Smooth muscle cell of the brain vasculature (primary cell): ENCODE data around the gene CAD.
"Not testable (repeated sequence)": the region's sequence is repeated elsewhere in the genome, so short reads cannot be mapped to it uniquely, and the experiment has no call there.

Experiments used
- DNase-seq: peaks from one replicate; pipeline ENCODE4 v3.0.0-alpha.2; 2012; ENCODE audit warnings: low read depth, low spot score

CAD gene

DNA sequence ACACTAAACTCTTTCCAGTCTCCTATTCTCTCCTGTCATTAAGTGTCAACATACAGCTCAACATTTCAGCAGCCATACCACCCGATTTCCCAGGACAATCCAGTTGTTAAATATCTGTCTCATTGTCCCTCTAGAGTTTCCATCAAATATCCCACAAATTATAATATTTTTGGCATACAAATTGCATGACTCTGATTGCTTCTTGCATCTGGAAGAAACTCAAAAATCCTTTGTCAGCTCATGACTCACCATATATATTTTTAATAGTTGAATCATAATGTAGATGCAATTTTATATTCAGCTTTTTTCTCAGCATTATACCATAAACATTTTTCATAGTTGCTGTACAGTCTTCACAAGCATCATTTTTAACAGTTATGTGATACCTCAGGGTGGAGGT is 38.5 kb downstream of the CAD start:
- no peak for DNase-seq

- no peak for DNase-seq
Measured at GRCh38 chr2:27256855-27257454, 39.8 kb downstream of the CAD start.

GRCh38 chr2:27258051-27258450 is 40.9 kb downstream of the CAD start:
- DNase-seq = no peak

DNA sequence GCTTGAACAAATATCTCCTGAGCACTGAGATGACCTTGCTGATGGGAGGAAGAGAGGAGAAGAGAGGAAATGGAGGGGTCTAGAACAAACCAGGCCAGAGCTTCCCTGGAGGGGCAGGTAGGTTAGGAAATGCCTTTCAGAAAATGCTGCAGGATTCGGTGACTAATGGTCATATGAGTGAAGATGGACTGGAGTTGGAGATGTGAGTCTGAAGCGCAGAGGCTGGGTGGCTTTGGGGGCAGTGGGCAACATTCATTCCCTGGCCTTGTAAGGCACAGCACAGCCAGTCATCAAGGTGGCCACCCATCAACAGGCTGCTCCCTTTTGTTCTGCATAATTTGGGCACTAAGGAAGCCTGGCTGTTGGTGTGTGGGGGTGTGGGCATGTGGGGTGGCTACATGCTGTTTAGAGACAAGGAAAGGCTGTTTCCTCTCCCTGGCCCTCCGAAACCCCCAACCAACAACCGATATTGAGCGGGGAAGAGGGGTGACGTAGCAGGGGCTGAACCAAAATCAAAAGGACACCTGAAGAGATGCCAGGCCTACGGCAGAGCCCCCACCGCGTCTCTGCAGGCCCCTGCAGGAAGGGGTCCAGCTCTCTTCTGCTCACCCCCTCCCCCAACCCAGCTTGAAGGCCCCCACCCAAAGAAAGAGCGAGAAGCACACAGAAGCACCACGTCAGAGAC is 44.2 kb downstream of the CAD start:
- no peak for DNase-seq

- no peak for DNase-seq
Measured at GRCh38 chr2:27261926-27262298, 44.7 kb downstream of the CAD start.

- DNase-seq = no peak
Measured at GRCh38 chr2:27262379-27263286, 45.5 kb downstream of the CAD start, which contains the start of gene SLC30A3. SLC30A3 (minus strand) TSS chr2:27263047; CDS start chr2:27262906, 141 bp downstream.

DNA sequence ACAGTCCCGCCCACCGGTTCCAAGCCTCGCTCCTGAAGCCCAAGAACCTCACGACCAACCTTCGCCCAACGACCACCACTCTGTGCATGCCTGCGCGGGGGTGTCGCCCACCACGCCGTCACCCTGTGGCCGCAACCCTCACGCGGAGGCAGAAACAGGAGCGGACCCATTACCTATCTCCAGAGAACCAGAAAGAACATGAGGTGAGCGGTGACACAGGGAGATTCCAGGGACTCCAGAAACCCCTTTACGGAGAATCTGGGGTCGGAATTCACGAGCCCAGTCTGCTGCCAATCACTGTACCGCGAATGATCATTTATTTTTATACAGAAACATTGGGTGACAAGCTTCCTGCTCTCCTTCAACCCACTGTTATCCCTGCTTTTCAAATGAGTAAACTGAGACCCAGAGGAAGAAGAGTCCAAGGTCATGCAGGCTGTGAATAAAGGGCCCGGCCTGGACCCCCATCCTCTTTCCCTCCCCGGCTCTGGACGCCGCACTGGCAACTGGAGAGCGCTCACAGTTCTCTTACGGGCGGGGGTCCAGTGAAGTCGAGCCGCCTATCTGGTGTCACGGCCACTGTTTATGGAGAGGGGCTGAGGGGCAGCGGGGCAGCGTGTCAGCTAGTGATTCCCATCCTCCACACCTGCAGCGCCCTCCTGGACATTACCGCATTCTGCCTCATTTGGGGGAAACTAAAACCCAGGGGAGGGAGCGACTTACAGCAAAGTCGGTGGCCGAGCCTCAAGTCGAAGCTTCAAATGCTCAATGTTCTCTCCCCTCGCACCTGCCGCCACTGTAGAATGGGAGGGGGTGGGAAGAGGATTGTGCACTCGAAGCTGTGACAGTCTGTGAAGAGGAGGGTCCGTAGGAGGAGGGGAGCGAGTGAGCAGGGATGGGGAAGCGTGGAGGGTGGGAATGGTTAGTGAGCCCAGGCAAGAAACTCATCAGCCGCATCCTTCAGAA is 46.4 kb downstream of the CAD start:
- no peak for DNase-seq

DNA sequence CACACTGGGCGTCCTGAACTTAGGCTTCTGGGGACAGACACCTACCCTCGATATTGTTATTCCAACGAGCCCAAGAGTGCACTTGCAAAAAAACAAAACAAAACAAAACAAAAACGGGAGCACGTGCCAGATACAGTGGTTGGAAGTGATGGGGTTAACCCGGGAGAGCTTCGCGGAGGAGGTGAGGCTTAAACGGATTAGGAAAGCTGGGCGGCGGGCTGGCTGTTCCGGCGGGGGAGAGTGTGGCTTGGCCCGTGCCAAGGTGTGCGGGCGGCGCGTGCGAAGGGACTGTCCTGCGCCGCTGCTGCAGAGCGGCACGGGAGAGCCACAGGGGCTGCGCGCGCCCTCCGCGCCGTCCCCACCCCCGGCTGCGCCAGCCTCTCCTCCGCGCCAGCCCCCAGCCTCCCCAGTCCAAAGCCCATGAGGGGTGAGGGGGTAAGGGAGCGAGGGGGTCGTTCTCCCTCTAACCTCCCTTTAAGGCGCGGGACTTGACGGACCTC is 47.1 kb downstream of the CAD start:
- DNase-seq = no peak

DNA sequence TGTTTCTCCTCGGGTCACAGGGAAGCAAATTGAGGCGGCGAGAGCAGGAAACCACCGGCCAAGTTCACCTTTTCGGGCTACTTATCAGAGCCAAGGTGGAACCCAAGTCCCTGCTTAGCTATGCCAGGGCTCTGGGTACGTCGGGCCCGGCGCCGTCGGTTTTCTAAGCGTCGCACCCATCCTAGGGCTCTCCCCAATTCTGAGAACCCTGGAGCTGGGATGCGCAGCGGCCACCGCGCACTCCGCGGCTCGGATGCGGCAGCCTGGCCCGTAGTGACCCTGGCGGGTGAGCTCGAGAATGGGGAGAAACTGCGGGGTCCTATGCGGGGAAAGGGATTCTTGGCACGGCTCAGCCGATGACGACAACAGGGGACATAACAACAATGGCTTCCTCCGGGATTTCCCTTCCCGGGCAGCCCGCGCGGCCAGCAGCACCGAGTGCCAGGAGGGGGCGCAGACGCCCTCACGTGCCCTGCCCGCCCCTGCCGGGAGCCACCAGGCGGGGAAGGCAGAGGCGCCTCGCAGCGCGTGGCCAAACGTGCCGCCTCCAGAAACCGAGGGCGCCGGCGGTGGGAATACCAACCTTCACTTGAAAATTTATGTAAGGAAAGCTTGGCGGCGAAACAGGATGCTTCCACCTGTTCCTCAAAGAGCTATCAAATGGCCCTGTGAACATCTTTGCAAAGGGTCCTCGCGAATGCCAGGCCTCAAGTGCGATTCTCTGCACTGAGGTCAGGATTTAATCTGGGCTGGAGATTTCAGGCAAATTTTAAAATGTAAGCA is 47.8 kb downstream of the CAD start:
- no peak for DNase-seq

DNA sequence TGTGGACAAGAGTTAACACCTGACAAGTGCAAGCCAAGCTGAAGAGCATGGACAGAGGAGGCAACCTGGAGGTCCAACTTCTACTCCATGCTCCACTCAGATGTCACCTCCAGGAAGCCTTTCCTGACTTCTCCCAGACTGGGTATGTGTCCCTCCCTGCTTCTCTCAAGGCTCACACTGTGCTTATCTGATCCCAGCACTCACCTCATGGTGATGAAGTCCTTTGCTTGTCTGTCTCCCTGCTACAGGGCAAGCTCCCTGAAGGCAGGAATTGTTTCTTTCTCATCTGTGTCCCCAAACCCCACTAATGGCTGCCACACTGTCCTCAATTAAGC is 48.3 kb downstream of the CAD start:
- DNase-seq = no peak

- not testable (repeated sequence) for DNase-seq
Measured at GRCh38 chr2:27268296-27268695, 51.1 kb downstream of the CAD start.

DNA sequence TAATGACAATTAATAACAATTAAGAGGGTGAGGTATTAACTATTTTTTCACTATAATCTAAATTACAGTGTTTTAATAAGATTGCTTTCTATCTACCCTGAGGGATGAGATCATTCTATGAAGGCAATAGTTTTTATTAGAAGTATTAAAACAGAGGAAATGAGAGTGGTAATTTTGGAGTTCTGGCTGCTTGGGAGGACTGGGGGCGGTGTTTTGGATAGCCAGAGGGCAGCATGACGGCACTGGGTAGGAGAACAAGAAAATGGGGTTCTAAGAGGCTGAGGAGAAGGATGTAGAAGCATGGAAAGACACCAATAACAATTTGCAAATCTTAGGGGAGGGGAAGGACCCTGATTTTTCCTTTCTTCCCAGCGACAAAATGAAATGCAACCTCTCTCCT is 53.0 kb downstream of the CAD start:
- no peak for DNase-seq

- DNase-seq = no peak
Measured at GRCh38 chr2:27270670-27271069, 53.5 kb downstream of the CAD start.

DNA sequence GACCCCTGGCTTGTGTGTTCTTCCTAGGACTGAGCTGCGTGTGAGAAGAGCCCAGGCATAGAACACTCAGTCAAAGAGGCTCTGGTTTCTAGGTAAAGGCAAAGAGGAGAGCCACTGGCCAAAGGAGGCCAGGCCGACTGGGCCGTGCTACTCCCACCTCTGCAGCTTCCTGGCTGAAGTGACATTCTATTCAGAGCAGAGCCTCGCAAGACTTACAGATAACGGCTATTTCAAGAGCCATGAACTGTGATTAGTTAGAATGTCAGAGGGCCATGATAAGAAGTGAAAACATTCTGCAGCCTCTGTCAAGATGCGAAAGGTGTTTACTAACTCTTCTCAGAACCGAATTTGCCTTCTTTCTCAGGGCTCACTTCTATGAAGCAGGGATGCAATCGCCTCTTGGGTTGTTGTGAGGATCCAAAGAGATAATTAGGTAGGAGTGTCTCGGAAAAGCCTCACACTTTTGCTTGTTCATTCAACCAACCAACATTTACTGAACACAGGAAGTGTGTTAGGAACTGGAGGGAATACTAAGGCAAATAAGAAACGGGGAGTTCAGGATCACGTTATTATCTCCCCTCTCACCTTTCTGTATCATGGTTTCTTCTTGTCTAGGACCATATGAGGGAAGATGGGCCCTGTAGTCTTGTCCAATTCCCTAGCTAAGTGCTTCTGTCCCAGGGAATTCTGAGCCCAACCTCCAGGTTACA is 54.6 kb downstream of the CAD start:
- DNase-seq = no peak

DNA sequence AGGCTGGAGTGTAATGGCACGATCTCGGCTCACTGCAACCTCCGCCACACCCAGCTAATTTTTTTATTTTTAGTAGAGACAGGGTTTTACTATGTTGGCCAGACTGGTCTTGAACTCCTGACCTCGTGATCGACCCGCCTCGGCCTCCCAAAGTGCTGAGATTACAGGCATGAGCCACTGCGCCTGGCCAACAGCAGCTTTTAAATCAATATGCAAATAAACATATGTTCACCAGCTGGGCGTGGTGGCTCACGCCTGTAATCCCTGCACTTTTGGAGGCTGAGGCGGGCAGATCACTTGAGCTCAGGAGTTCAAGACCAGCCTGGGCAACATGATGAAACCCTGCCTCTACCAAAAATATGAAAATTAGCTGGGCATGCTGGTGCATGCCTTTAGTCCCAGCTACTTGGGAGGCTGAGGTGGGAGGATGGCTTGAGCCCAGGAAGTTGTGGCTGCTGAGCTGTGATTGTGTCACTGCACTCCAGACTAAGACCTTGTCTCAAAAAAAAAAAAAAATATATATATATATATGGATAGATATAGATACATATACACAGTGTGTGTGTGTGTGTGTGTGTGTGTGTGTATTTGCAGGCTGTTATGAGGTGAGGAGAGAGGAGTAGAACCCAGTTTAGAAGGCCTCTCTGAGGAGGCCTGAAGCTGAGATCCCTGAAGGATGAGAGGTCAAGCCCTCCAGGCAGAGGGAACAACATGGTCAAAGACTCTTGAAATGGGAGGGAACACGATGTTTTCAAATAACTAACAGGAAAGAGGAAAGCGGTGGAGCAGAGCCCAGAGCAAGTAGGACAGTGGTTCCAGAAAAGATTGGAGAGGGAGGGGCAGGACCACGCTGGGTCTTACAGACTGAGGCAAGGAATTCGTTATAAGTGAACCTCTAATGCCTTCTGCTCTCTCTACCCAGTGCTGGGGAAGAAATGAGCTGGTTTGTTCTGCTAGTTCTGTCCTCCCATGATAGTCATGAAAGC is 55.7 kb downstream of the CAD start:
- DNase-seq = not testable (repeated sequence)

DNA sequence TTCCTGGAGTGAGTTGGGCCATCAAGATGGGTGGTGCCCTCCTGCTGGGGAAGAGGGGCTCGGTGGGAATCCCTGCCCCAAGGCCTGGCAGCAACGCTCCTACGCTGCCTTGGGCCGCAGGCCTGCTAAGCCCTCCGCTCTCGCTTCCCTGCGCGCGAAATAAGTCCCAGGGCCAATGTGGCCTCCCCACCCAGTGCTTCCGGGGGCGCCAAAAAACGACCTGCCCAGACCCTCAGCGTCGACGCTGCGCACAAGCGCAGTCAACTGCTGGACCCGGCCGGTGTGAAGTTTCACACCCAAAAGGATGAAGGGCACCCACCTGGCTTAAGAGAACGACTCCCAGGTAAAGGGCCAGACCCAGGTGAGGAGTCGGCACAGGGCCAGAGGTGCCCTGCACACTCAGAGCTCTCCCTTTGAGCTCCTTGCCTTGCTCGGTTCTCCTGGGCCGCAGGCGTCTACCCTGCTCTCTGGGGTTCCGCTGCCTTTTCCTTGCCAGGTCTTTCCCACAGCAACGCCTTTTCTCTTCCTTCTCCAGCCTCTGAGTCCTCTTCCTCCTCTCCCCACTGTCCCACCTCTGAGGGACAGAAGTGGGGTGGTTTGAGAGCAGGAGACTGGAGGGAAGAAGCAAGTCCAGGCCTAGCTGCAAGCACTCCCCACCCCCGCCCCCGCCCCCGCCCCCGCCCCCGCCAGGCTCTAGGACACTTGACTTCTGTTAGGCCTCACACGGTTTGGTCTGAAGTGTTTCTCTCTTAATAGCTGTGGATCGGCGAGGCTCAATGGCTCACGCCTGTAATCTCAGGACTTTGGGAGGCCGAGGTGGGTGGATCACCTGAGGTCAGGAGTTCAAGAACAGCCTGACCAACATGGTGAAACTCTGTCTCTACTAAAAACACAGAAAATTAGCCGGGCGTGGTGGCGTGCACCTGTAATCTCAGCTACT is 58.3 kb downstream of the CAD start, which contains the start of gene DNAJC5G:
DNAJC5G (plus strand) TSS at position 223 of the 940 bp plus-strand sequence. CDS start 1,296 bp downstream, outside the sequence.
- DNase-seq = no peak

DNA sequence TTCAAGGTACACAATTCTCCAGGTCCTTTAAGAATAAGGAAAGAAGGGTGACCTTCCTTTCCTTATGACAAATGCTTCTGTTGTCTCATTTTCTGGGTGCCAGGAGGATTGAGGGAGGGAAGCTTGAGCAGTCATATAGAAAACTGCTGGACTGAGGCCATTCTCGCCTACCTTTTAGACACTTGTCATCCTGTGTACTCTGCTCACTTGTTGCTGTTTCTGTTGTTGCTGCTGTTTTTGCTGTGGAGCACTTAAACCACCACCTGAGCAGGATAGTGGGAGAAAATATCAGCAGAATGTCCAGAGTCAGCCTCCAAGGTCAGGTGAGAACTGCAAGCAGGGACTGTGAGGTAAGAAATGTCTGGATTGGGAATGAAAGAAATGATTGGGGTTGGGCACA is 60.8 kb downstream of the CAD start:
- no peak for DNase-seq
